H1 (cell line): Measurements from ENCODE around the gene NRK. TPM values are rescaled to one million over a fixed set of nuclear protein-coding genes. Genes with fewer than 3 reads are reported as not detected.
A peak's percentile ranks its signal among the peaks of the same experiment; 100 is the strongest.

Experiments used
- CTCF ChIA-PET: fragments of 300-600 bp; sonication (Branson Sonifier 250); formaldehyde crosslinking; loops from one replicate; lab custom pipeline; 2021; ENCODE audit not compliant: partially characterized antibody; lab: Charles Lee
- POLR2A ChIA-PET: fragments of 300-600 bp; sonication (Branson Sonifier 250); formaldehyde crosslinking; loops from one replicate; lab custom pipeline; 2021; ENCODE audit warnings: inconsistent platforms; ENCODE audit not compliant: partially characterized antibody; lab: Charles Lee
- DNase-seq, 2 experiments: peaks; one replicate each; pipeline versions ENCODE4 v3.0.0 to v3.0.0-alpha.2; 2010 to 2022; ENCODE audit warnings: low spot score in 2 of 2, low read depth in 1 of 2, mixed read lengths in 1 of 2
- FAIRE-seq: peaks from 2 replicates; lab custom pipeline; 2011; peaks lifted over from hg19 to GRCh38; lab: Jason Lieb, UNC
- H2AFZ ChIP-seq: 2 replicates; pipeline ENCODE4 v1.8.1; 2012; ENCODE audit warnings: low read length, inconsistent platforms
- H2AK5ac ChIP-seq: 2 replicates; pipeline ENCODE4 v1.6.1; 2013; ENCODE audit warnings: low read depth, low read length
- H2BK120ac ChIP-seq: replicated peaks from 2 replicates; pipeline ENCODE3; 2013; ENCODE audit warnings: low read depth, low read length, inconsistent platforms
- H2BK12ac ChIP-seq: 2 replicates; pipeline ENCODE4 v1.6.1; 2013; ENCODE audit warnings: low read depth, low read length
- H2BK15ac ChIP-seq: 2 replicates; pipeline ENCODE4 v1.6.1; 2013; ENCODE audit warnings: low read length
- H2BK20ac ChIP-seq: 2 replicates; pipeline ENCODE4 v1.6.1; 2013; ENCODE audit warnings: low read length
- H2BK5ac ChIP-seq: 2 replicates; pipeline ENCODE4 v1.6.1; 2013; ENCODE audit warnings: low read depth, low read length
- H3K14ac ChIP-seq: 2 replicates; pipeline ENCODE4 v1.6.1; 2013; ENCODE audit warnings: inconsistent platforms; ENCODE audit not compliant: insufficient read length
- H3K18ac ChIP-seq: 2 replicates; pipeline ENCODE4 v1.6.1; 2013; ENCODE audit warnings: low read length; ENCODE audit errors: extremely low read depth
- H3K23ac ChIP-seq: 2 replicates; pipeline ENCODE4 v1.6.1; 2013; ENCODE audit warnings: inconsistent platforms; ENCODE audit not compliant: insufficient read length
- H3K23me2 ChIP-seq: 2 replicates; pipeline ENCODE4 v1.6.1; 2013; ENCODE audit warnings: low read depth, low read length
- H3K27ac ChIP-seq: 2 replicates; pipeline ENCODE4 v1.6.1; 2011; ENCODE audit warnings: low read depth, low read length, inconsistent platforms
- H3K27me3 ChIP-seq, 4 experiments: replicated peaks in 1 of 4; 1 replicate in 1 of 4; 2 replicates in 3 of 4; pipeline versions ENCODE4 v1.6.1 to v1.8.1; 2011 to 2013; ENCODE audit warnings: low read length in 3 of 4, mild to moderate bottlenecking in 3 of 4, inconsistent platforms in 2 of 4, mixed read lengths in 2 of 4, moderate library complexity in 1 of 4; ENCODE audit not compliant: control insufficient read depth in 3 of 4, insufficient read depth in 3 of 4; ENCODE audit errors: extremely low read depth in 1 of 4
- H3K36me3 ChIP-seq, 4 experiments: 2 replicates each; pipeline versions ENCODE4 v1.6.1 to v1.8.1; 2011 to 2013; ENCODE audit warnings: mild to moderate bottlenecking in 4 of 4, low read length in 3 of 4, moderate library complexity in 2 of 4, control low read depth in 1 of 4, inconsistent platforms in 1 of 4; ENCODE audit not compliant: insufficient read depth in 4 of 4, control insufficient read depth in 2 of 4
- H3K4ac ChIP-seq: replicated peaks from 2 replicates; pipeline ENCODE3; 2013; ENCODE audit warnings: low read length, low read depth, mixed read lengths, inconsistent platforms; ENCODE audit not compliant: insufficient read length
- H3K4me1 ChIP-seq, 4 experiments: replicated peaks in 1 of 4; 1 replicate in 1 of 4; 2 replicates in 3 of 4; pipeline versions ENCODE4 v1.6.1 to v1.8.1; 2011 to 2013; ENCODE audit warnings: low read length in 3 of 4, inconsistent platforms in 2 of 4, mixed read lengths in 1 of 4; ENCODE audit not compliant: insufficient read depth in 4 of 4, control insufficient read depth in 3 of 4
- H3K4me2 ChIP-seq, 2 experiments: 2 replicates each; pipeline versions ENCODE4 v1.6.1 to v1.8.1; 2011 to 2013; ENCODE audit warnings: low read depth in 2 of 2, low read length in 2 of 2, control low read depth in 1 of 2, inconsistent platforms in 1 of 2, mild to moderate bottlenecking in 1 of 2; ENCODE audit not compliant: insufficient read depth in 1 of 2
- H3K4me3 ChIP-seq, 4 experiments: fragments of 200-600, 300-600 bp in 1 of 4; sonication (generic), shearing (Covaris generic), sonication (Bioruptor Twin) in 1 of 4; 2 replicates each; pipeline versions ENCODE4 v1.5.1 to v1.8.1; 2011 to 2016; ENCODE audit warnings: low read length in 4 of 4, low read depth in 3 of 4, control low read depth in 2 of 4, inconsistent platforms in 2 of 4, mild to moderate bottlenecking in 2 of 4, mixed read lengths in 1 of 4, moderate library complexity in 1 of 4; ENCODE audit not compliant: insufficient read depth in 2 of 4; ENCODE audit errors: extremely low read depth in 1 of 4
- H3K56ac ChIP-seq: replicated peaks from 2 replicates; pipeline ENCODE3; 2013; ENCODE audit warnings: low read depth, mild to moderate bottlenecking, mixed read lengths, low read length, inconsistent platforms; ENCODE audit not compliant: insufficient read length
- H3K79me1 ChIP-seq: 2 replicates; pipeline ENCODE4 v1.6.1; 2013; ENCODE audit warnings: low read depth, low read length, control low read depth
- H3K79me2 ChIP-seq, 2 experiments: 2 replicates each; pipeline versions ENCODE4 v1.6.1 to v1.8.1; 2012 to 2013; ENCODE audit warnings: low read length in 2 of 2, mild to moderate bottlenecking in 2 of 2, inconsistent platforms in 1 of 2; ENCODE audit not compliant: insufficient read depth in 2 of 2, control insufficient read depth in 1 of 2
- H3K9ac ChIP-seq, 4 experiments: replicated peaks in 1 of 4; 1 replicate in 1 of 4; 2 replicates in 3 of 4; pipeline versions ENCODE4 v1.6.1 to v1.8.1; 2011 to 2013; ENCODE audit warnings: low read depth in 3 of 4, low read length in 3 of 4, control low read depth in 2 of 4, mild to moderate bottlenecking in 2 of 4, moderate library complexity in 2 of 4, inconsistent platforms in 1 of 4; ENCODE audit errors: extremely low read depth in 1 of 4
- H3K9me3 ChIP-seq, 2 experiments: 2 replicates each; pipeline versions ENCODE4 v1.6.1 to v1.8.1; 2012 to 2013; ENCODE audit warnings: mild to moderate bottlenecking in 2 of 2, moderate library complexity in 2 of 2, control low read depth in 1 of 2, inconsistent platforms in 1 of 2, low read depth in 1 of 2, low read length in 1 of 2, mixed read lengths in 1 of 2; ENCODE audit not compliant: insufficient read depth in 2 of 2
- H4K20me1 ChIP-seq, 2 experiments: replicated peaks in 1 of 2; 2 replicates each; pipeline versions ENCODE3 to v1.8.1; 2011 to 2013; ENCODE audit warnings: inconsistent platforms in 2 of 2, low read length in 2 of 2, mild to moderate bottlenecking in 1 of 2; ENCODE audit not compliant: insufficient read depth in 2 of 2, control insufficient read depth in 1 of 2
- H4K5ac ChIP-seq: 2 replicates; pipeline ENCODE4 v1.6.1; 2013; ENCODE audit warnings: low read length, low read depth, mixed read lengths, inconsistent platforms; ENCODE audit not compliant: insufficient read length
- H4K8ac ChIP-seq: 2 replicates; pipeline ENCODE4 v1.8.0; 2013; ENCODE audit warnings: mild to moderate bottlenecking, moderate library complexity, low read length, inconsistent platforms; ENCODE audit not compliant: insufficient read depth; ENCODE audit errors: extremely low read depth
- H4K91ac ChIP-seq: replicated peaks from 2 replicates; pipeline ENCODE3; 2013; ENCODE audit warnings: low read length, mixed read lengths, inconsistent platforms; ENCODE audit not compliant: insufficient read length
- CTCF ChIP-seq, 3 experiments: IDR thresholded peaks; 1 replicate in 2 of 3; 2 replicates in 1 of 3; pipeline versions ENCODE4 v1.5.1 to v1.6.1; 2011; ENCODE audit warnings: low read length in 3 of 3, mild to moderate bottlenecking in 3 of 3, inconsistent platforms in 2 of 3, low read depth in 1 of 3, moderate library complexity in 1 of 3; ENCODE audit not compliant: insufficient read depth in 1 of 3; ENCODE audit errors: control extremely low read depth in 1 of 3
- GTF2F1 ChIP-seq: IDR thresholded peaks from 2 replicates; pipeline ENCODE4 v1.6.1; 2012; ENCODE audit warnings: low read depth, low read length, improper control_type of control experiment, borderline replicate concordance
- JUND ChIP-seq: IDR thresholded peaks from 2 replicates; pipeline ENCODE4 v1.6.1; 2011; ENCODE audit warnings: mild to moderate bottlenecking, improper control_type of control experiment, low read length
- KDM4A ChIP-seq: IDR thresholded peaks from one replicate; pipeline ENCODE4 v1.7.1; 2012; ENCODE audit warnings: low read depth, mild to moderate bottlenecking, moderate library complexity, low read length, inconsistent platforms; ENCODE audit not compliant: severe bottlenecking
- MAX ChIP-seq: IDR thresholded peaks from 2 replicates; pipeline ENCODE4 v1.6.1; 2012; ENCODE audit warnings: inconsistent platforms
- WGBS, 2 experiments: shearing (Covaris generic) in 1 of 2; methylation state at CpG; one replicate each; pipeline versions ENCODE4 v1.1.6 to v1.1.7; 2013 to 2015; ENCODE audit warnings: low lambda C conversion rate in 2 of 2, mixed read lengths in 2 of 2, inconsistent platforms in 1 of 2, low coverage in 1 of 2, missing lambda C conversion rate in 1 of 2; ENCODE audit not compliant: insufficient replicate concordance in 2 of 2, insufficient coverage in 1 of 2, insufficient read length in 1 of 2; ENCODE audit errors: extremely low coverage in 1 of 2, missing lambda C conversion rate in 1 of 2; 5-methylcytosine and 5-hydroxymethylcytosine counted together
- long read RNA-seq, 2 experiments: library from RNA in 1 of 2; library from capped mRNA in 1 of 2; stranded (forward); transcript quantifications; one replicate each; pipeline ENCODE4 v2.0.0, GENCODE V29; 2021; ENCODE audit warnings: inconsistent platforms in 1 of 2
- polyA minus RNA-seq, 3 experiments: library from RNA; depleted of rRNA, polyadenylated mRNA; stranded (reverse); fragments of >200 nt; gene quantifications; 1 replicate in 2 of 3; 2 replicates in 1 of 3; pipeline ENCODE4 v1.2.3, GENCODE V29; 2011
- polyA plus RNA-seq, 7 experiments: library from polyadenylated mRNA; depleted of rRNA in 3 of 7; stranded (reverse) in 5 of 7; unstranded in 2 of 7; fragments of >200 nt in 5 of 7; fragments of 200-250 nt in 2 of 7; gene quantifications; 1 replicate in 5 of 7; 2 replicates in 1 of 7; 4 replicates in 1 of 7; pipeline versions ENCODE4 v1.2.1 to v1.2.3, GENCODE V29; 2011 to 2013; ENCODE audit warnings: missing spikeins in 2 of 7, mixed read lengths in 2 of 7
- total RNA-seq: library from RNA; stranded (reverse); fragmentation: NEBNext Ultra II Directional; extraction: Animal tissue kit (Norgen Biotek cat#: 25700); gene quantifications from 2 replicates; pipeline ENCODE4 v1.2.1, GENCODE V29; 2021

NRK gene
- total RNA-seq (7.0 and 8.3 TPM in 2 replicates), polyA plus RNA-seq (2011; rRNA removed) (0.86 and 0.99 TPM in 2 replicates), polyA minus RNA-seq (2011; rRNA and poly(A)+ RNA removed) (4.6 and 4.8 TPM in 2 replicates)
- polyA plus RNA-seq (2011; cell fraction: cytosol; rRNA removed), result 1.1 TPM
- polyA plus RNA-seq (2011; cell fraction: nucleus; rRNA removed), result 1.8 TPM
- polyA plus RNA-seq (2012, experiment 1 of 2), result 1.2 to 2.1 TPM (median 1.7 TPM) in 4 replicates
- 0.07 TPM for polyA plus RNA-seq (2012, experiment 2 of 2)
- polyA plus RNA-seq (2013, experiment 1 of 2), result 4.4 TPM
- polyA plus RNA-seq (2013, experiment 2 of 2), result 3.5 TPM
- 2.8 TPM for polyA minus RNA-seq (2011; cell fraction: cytosol; rRNA and poly(A)+ RNA removed)
- polyA minus RNA-seq (2011; cell fraction: nucleus; rRNA and poly(A)+ RNA removed), result 5.8 TPM
- long read RNA-seq, experiment 1, partial matches to known transcripts, result 1 of 5 reads
- long read RNA-seq, experiment 1, other reads (novel, unspliced or antisense), result 4 of 5 reads
- long read RNA-seq, experiment 2, partial matches to known transcripts, result 1 of 1 reads
- long read RNA-seq, experiment 2, other reads (novel, unspliced or antisense), result 0 of 1 reads

- no peak within 1 kb of the TSS for H3K56ac ChIP-seq
- no peak within 1 kb of the TSS for H3K14ac ChIP-seq
- H2AK5ac ChIP-seq, result no peak within 1 kb of the TSS
- H2BK20ac ChIP-seq, result no peak within 1 kb of the TSS
- H3K18ac ChIP-seq, result no peak within 1 kb of the TSS
- no peaks in the 10 kb centered on the region for H3K4me1 ChIP-seq
- no peak within 1 kb of the TSS for H2BK120ac ChIP-seq
- FAIRE-seq (no peak), DNase-seq (peak in 1 of 2 experiments; percentile 63)
- no peak within 1 kb of the TSS for H3K23ac ChIP-seq
- H3K79me1 ChIP-seq, result no peaks in the 10 kb centered on the region
- no peak within 1 kb of the TSS for H4K5ac ChIP-seq
- H2AFZ ChIP-seq, result peak within 1 kb of the TSS; percentile 90; the same call in 1 of the 2 replicates
- no peak within 1 kb of the TSS for H2BK12ac ChIP-seq
- H3K36me3 ChIP-seq, result no peaks in the 10 kb centered on the region
- no peak within 1 kb of the TSS for H2BK5ac ChIP-seq
- H2BK15ac ChIP-seq, result no peak within 1 kb of the TSS
- POLR2A ChIA-PET, result interaction anchor here (1.2 kb wide), 1 partner anchor 26 kb away, joined by 4 read pairs; no protein-coding TSS in a partner anchor
- no peaks in the 10 kb centered on the region for H3K79me2 ChIP-seq
- no peaks in the 10 kb centered on the region for H3K9me3 ChIP-seq
- H3K4me2 ChIP-seq, result peak within 1 kb of the TSS; percentile 83 to 91
- 0% methylated on average over 9 of the region's 76 CpGs; no CpG with 5 or more reads in 1 of the 2 experiments for WGBS, 2 experiments
- H4K20me1 ChIP-seq, result no peaks in the 10 kb centered on the region
- no peak within 1 kb of the TSS for H3K27ac ChIP-seq
- H4K8ac ChIP-seq, result 0 out of 2 replicates have a peak within 1 kb of the TSS, but pooled peaks have one; percentile 5
- no peak within 1 kb of the TSS for H3K4ac ChIP-seq
- CTCF ChIA-PET, result no interaction called here
- H3K27me3 ChIP-seq, result peaks cover 3 to 25% (median 11%) of the 10 kb centered on the region in 4 experiments; a peak in 6 of 7 replicates
- H3K4me3 ChIP-seq, result peak within 1 kb of the TSS; percentile 40 to 65 (median 46)
- no peak within 1 kb of the TSS for H4K91ac ChIP-seq
- peaks cover 9% of the 10 kb centered on the region; the same call in 1 of the 2 replicates for H3K23me2 ChIP-seq
- H3K9ac ChIP-seq, result peak within 1 kb of the TSS in 1 of 4 experiments; percentile 39; a peak in 1 of 7 replicates
- TF ChIP-seq MAX, result peak; percentile 59; the same call in 1 of the 2 replicates
- peak in 1 of 3 experiments; percentile 13; a peak in 1 of 4 replicates for TF ChIP-seq CTCF (IDR thresholded peaks at IDR 0.05; ENCODE audit: control extremely low read depth in 1 of 3, insufficient read depth in 1 of 3, low read depth in 1 of 3, low read length in 3 of 3)
- TF ChIP-seq JUND, result no peak
- peak; percentile 96 for TF ChIP-seq KDM4A
- TF ChIP-seq GTF2F1, result no peak
Measured at GRCh38 chrX:105822138-105823091, at the start of gene NRK. TSS of gene NRK (plus strand) at chrX:105822539. CDS start at chrX:105822846, 307 bp downstream.
